NCI-H1105 (cell line): ENCODE data around the gene SLC22A4.

Experiments
- DNase-seq: peaks from one replicate; lab custom pipeline; 2025; lab: John Stamatoyannopoulos, UW

SLC22A4 gene

GRCh38 chr5:132342291-132343180 lies 48.3 kb downstream of the SLC22A4 start:
- no peak for DNase-seq

GRCh38 chr5:132344775-132345514 lies 50.8 kb downstream of the SLC22A4 start:
- DNase-seq = no peak

- DNase-seq = no peak
Observed at GRCh38 chr5:132353486-132353995, 59.3 kb downstream of the SLC22A4 start.

- DNase-seq = no peak
Observed at GRCh38 chr5:132354381-132355139, 60.4 kb downstream of the SLC22A4 start.

- DNase-seq = no peak
Observed at GRCh38 chr5:132355140-132355765, 61.1 kb downstream of the SLC22A4 start.

- no peak for DNase-seq
Observed at GRCh38 chr5:132358775-132359174, 64.6 kb downstream of the SLC22A4 start.

GRCh38 chr5:132362086-132362485 lies 67.9 kb downstream of the SLC22A4 start:
- DNase-seq = no peak

- DNase-seq = no peak
Observed at GRCh38 chr5:132363431-132364112, 69.4 kb downstream of the SLC22A4 start.

GRCh38 chr5:132364319-132364718 lies 70.1 kb downstream of the SLC22A4 start:
- DNase-seq = no peak

GRCh38 chr5:132365213-132365612 lies 71.0 kb downstream of the SLC22A4 start:
- no peak for DNase-seq

GRCh38 chr5:132368186-132368585 lies 74.0 kb downstream of the SLC22A4 start:
- no peak for DNase-seq

- DNase-seq = no peak
Observed at GRCh38 chr5:132369007-132369473, 74.8 kb downstream of the SLC22A4 start.

- peak; percentile 28 for DNase-seq
Observed at GRCh38 chr5:132369474-132370180, 75.4 kb downstream of the SLC22A4 start, which contains the start of gene SLC22A5. Gene SLC22A5, plus strand, starts transcription at chr5:132369710. Its CDS starts 263 bp downstream, at chr5:132369973.

- DNase-seq = no peak
Observed at GRCh38 chr5:132370181-132370970, 76.2 kb downstream of the SLC22A4 start.

GRCh38 chr5:132370971-132371602 lies 76.9 kb downstream of the SLC22A4 start:
- DNase-seq = no peak

GRCh38 chr5:132371603-132371994 lies 77.4 kb downstream of the SLC22A4 start:
- DNase-seq = no peak

- no peak for DNase-seq
Observed at GRCh38 chr5:132372127-132372526, 77.9 kb downstream of the SLC22A4 start.

GRCh38 chr5:132372542-132372941 lies 78.3 kb downstream of the SLC22A4 start:
- DNase-seq = no peak

GRCh38 chr5:132375957-132376356 lies 81.8 kb downstream of the SLC22A4 start:
- no peak for DNase-seq
